HG03025 (cell line): ENCODE measurements around the gene CRYBG1.

Experiments used
- ATAC-seq: cut with Tn5 transposase; IDR thresholded peaks from one replicate; pipeline ENCODE4 v1.9.1; 2021; ENCODE audit warnings: mild to moderate bottlenecking, moderate library complexity; ENCODE audit not compliant: unreplicated experiment, low FRiP score

CRYBG1 gene

GRCh38 chr6:106619223-106619622 is 258.7 kb downstream of the CRYBG1 start:
- no peak for ATAC-seq

GRCh38 chr6:106620931-106621672 is 260.6 kb downstream of the CRYBG1 start:
- ATAC-seq, result no peak
